Astrocyte (in vitro differentiated cells and primary cell): ENCODE measurements around the gene SURF6. TPM values are rescaled to one million over a fixed set of nuclear protein-coding genes. Genes with fewer than 3 reads are reported as not detected.
"Not testable (repeated sequence)": the region's sequence is repeated elsewhere in the genome, so short reads cannot be mapped to it uniquely, and the experiment has no call there.

ENCODE experiments used
- DNase-seq: peaks from one replicate; pipeline ENCODE4 v3.0.0-alpha.2; 2010; ENCODE audit warnings: low read depth
- FAIRE-seq: peaks from 2 replicates; lab custom pipeline; 2011; peaks lifted over from hg19 to GRCh38; lab: Jason Lieb, UNC
- H2AFZ ChIP-seq: 2 replicates; pipeline ENCODE4 v1.6.0; 2012; ENCODE audit warnings: low read depth, low read length, inconsistent platforms
- H3K27ac ChIP-seq: 2 replicates; pipeline ENCODE4 v1.5.1; 2011; ENCODE audit warnings: low read depth, low read length, inconsistent platforms
- H3K27me3 ChIP-seq: 2 replicates; pipeline ENCODE4 v1.6.0; 2011; ENCODE audit warnings: low read length, inconsistent platforms; ENCODE audit not compliant: insufficient read depth
- H3K36me3 ChIP-seq: 2 replicates; pipeline ENCODE4 v1.5.1; 2011; ENCODE audit warnings: low read length, inconsistent platforms; ENCODE audit not compliant: insufficient read depth
- H3K4me1 ChIP-seq: 2 replicates; pipeline ENCODE4 v1.5.1; 2011; ENCODE audit warnings: low read length, inconsistent platforms; ENCODE audit not compliant: insufficient read depth
- H3K4me2 ChIP-seq: 2 replicates; pipeline ENCODE4 v1.6.0; 2012; ENCODE audit warnings: low read length, inconsistent platforms
- H3K4me3 ChIP-seq: 2 replicates; pipeline ENCODE4 v1.5.1; 2011; ENCODE audit warnings: low read depth, mild to moderate bottlenecking, low read length, inconsistent platforms; ENCODE audit not compliant: insufficient read depth
- H3K79me2 ChIP-seq: 2 replicates; pipeline ENCODE4 v1.6.0; 2012; ENCODE audit warnings: mild to moderate bottlenecking, low read length, inconsistent platforms; ENCODE audit not compliant: insufficient read depth
- H3K9ac ChIP-seq: 2 replicates; pipeline ENCODE4 v1.6.0; 2012; ENCODE audit warnings: mild to moderate bottlenecking, low read length, inconsistent platforms
- H3K9me3 ChIP-seq: 2 replicates; pipeline ENCODE4 v1.5.1; 2012; ENCODE audit warnings: low read depth, mild to moderate bottlenecking, low read length, inconsistent platforms; ENCODE audit not compliant: insufficient read depth
- H4K20me1 ChIP-seq: 2 replicates; pipeline ENCODE4 v1.6.0; 2012; ENCODE audit warnings: low read length, inconsistent platforms; ENCODE audit not compliant: insufficient read depth
- H3K27ac Mint-ChIP-seq: one replicate; pipeline ENCODE4 v1.8.0; 2021; ENCODE audit warnings: mild to moderate bottlenecking, mixed read lengths; ENCODE audit not compliant: unreplicated experiment
- H3K27me3 Mint-ChIP-seq: one replicate; pipeline ENCODE4 v1.8.0; 2021; ENCODE audit warnings: low read depth, mixed read lengths; ENCODE audit not compliant: unreplicated experiment
- H3K36me3 Mint-ChIP-seq: one replicate; pipeline ENCODE4 v1.8.0; 2021; ENCODE audit warnings: low read depth, mixed read lengths; ENCODE audit not compliant: unreplicated experiment
- H3K4me1 Mint-ChIP-seq: one replicate; pipeline ENCODE4 v1.8.0; 2021; ENCODE audit warnings: low read depth, mixed read lengths; ENCODE audit not compliant: unreplicated experiment
- H3K4me3 Mint-ChIP-seq: one replicate; pipeline ENCODE4 v1.8.0; 2021; ENCODE audit warnings: mild to moderate bottlenecking, moderate library complexity, mixed read lengths; ENCODE audit not compliant: unreplicated experiment
- H3K9me3 Mint-ChIP-seq: one replicate; pipeline ENCODE4 v1.8.0; 2021; ENCODE audit warnings: mild to moderate bottlenecking, mixed read lengths; ENCODE audit not compliant: unreplicated experiment
- EZH2 ChIP-seq: IDR thresholded peaks from 2 replicates; pipeline ENCODE4 v1.6.1; 2012; ENCODE audit warnings: mild to moderate bottlenecking, low read length, inconsistent platforms; ENCODE audit not compliant: insufficient read depth
- total RNA-seq: library from RNA; stranded (reverse); gene quantifications from 2 replicates; pipeline ENCODE4 v1.2.1, GENCODE V29; 2021
- TF ChIP-seq, protein P1 (sequence below): IDR thresholded peaks from 2 replicates; pipeline ENCODE4 v1.5.1; 2011; ENCODE audit warnings: low read depth, mild to moderate bottlenecking, inconsistent platforms, low read length, moderate library complexity; ENCODE audit not compliant: insufficient read depth

SURF6 gene
- total RNA-seq, 1 donor from 2014 or later, result 25.1 TPM

GRCh38 chr9:133284362-133284761 is 51.6 kb downstream of the SURF6 start:
- no peaks in the 10 kb centered on the region for H4K20me1 ChIP-seq
- H2AFZ ChIP-seq, result no peak overlapping the region
- H3K27ac ChIP-seq, result no peak overlapping the region
- no peak for FAIRE-seq
- no peaks in the 10 kb centered on the region for H3K9me3 ChIP-seq
- no peak overlapping the region for H3K4me3 Mint-ChIP-seq
- peaks cover 22% of the 10 kb centered on the region for H3K27me3 Mint-ChIP-seq
- no peak overlapping the region for H3K4me3 ChIP-seq
- no peaks in the 10 kb centered on the region for H3K36me3 Mint-ChIP-seq
- no peak for DNase-seq
- no peak for TF ChIP-seq EZH2
- TF ChIP-seq, protein P1, sequence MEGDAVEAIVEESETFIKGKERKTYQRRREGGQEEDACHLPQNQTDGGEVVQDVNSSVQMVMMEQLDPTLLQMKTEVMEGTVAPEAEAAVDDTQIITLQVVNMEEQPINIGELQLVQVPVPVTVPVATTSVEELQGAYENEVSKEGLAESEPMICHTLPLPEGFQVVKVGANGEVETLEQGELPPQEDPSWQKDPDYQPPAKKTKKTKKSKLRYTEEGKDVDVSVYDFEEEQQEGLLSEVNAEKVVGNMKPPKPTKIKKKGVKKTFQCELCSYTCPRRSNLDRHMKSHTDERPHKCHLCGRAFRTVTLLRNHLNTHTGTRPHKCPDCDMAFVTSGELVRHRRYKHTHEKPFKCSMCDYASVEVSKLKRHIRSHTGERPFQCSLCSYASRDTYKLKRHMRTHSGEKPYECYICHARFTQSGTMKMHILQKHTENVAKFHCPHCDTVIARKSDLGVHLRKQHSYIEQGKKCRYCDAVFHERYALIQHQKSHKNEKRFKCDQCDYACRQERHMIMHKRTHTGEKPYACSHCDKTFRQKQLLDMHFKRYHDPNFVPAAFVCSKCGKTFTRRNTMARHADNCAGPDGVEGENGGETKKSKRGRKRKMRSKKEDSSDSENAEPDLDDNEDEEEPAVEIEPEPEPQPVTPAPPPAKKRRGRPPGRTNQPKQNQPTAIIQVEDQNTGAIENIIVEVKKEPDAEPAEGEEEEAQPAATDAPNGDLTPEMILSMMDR, result no peak
- no peak overlapping the region for H3K9ac ChIP-seq
- H3K9me3 Mint-ChIP-seq, result peaks cover 16% of the 10 kb centered on the region
- H3K27ac Mint-ChIP-seq, result no peak overlapping the region
- H3K36me3 ChIP-seq, result no peaks in the 10 kb centered on the region
- no peaks in the 10 kb centered on the region for H3K4me1 Mint-ChIP-seq
- no peak overlapping the region for H3K4me2 ChIP-seq
- H3K79me2 ChIP-seq, result no peaks in the 10 kb centered on the region
- no peaks in the 10 kb centered on the region for H3K4me1 ChIP-seq
- peaks cover 3% of the 10 kb centered on the region for H3K27me3 ChIP-seq

DNA sequence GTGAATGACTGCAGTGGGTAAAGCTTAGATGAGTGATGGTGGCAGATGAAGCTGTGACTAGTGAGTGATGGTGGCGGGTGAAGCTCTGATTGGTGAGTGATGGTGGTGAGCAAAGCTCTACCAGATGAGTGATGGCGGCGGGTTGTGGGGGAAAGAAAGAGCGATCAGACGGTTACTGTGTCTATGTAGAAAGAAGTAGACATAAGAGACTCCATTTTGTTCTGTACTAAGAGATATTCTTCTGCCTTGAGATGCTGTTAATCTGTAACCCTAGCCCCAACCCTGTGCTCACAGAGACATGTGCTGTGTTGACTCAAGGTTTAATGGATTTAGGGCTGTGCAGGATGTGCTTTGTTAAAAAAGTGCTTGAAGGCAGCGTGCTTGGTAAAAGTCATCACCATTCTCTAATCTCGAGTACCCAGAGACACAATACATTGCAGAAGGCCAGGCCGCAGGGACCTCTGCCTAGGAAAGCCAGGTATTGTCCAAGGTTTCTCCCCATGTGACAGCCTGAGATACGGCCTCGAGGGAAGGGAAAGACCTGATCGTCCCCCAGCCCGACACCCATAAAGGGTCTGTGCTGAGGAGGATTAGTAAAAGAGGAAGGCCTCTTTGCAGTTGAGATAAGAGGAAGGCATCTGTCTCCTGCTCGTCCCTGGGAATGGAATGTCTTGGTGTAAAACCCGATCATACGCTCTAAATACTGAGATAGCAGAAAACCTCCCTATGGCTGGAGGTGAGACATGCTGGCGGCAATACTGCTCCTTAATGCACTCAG is 52.5 kb downstream of the SURF6 start:
- Mint-ChIP-seq H3K9me3 (peaks cover 23% of the 10 kb centered on the region), H3K27me3 (peaks cover 28% of the 10 kb centered on the region)
- not testable (repeated sequence) for H3K27ac ChIP-seq, H4K20me1 ChIP-seq, H3K4me3 Mint-ChIP-seq, H3K79me2 ChIP-seq, DNase-seq, H3K4me2 ChIP-seq, FAIRE-seq, H3K9me3 ChIP-seq, H2AFZ ChIP-seq, H3K27ac Mint-ChIP-seq, H3K27me3 ChIP-seq, H3K4me3 ChIP-seq, H3K36me3 Mint-ChIP-seq, H3K4me1 Mint-ChIP-seq, H3K36me3 ChIP-seq, H3K4me1 ChIP-seq, H3K9ac ChIP-seq

DNA sequence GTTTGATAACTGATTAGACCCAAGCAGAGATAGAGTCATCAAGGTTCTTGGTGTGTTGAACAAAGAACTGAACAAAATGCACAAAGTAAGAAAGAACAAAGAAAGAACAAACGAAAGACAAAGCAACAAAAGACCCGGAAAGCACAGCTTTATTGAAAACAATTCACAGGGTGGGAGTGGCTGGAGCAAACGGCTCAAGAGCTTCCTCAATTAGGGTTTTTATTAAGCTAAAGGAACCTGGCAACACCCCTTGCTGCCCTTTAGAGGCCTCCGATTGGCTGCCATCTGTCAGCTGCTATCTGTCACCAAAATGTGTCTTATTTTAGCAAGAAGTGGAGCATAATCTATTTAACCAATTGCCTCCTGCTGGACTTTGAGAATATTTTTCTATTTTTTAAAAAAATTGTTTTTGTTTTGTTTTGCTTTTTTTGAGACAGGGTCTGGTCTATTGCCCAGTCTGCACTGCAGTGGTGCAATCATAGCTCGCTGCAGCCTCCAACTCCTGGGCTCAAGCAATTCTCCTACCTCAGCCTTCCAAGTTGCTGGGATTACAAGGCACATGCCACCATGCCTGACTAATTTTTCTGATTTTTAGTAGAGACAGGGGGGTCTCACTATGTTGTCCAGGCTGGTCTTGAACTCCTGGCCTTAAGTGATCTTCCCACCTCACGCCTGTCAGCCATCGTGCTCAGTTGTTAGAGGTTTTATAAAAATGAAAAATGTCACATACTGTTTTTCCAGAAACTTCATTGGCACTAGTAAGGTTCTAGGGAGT is 53.3 kb downstream of the SURF6 start:
- Histone ChIP-seq H3K9me3 (peaks cover 7% of the 10 kb centered on the region), H3K27me3 (peaks cover 3% of the 10 kb centered on the region), H3K79me2 (no peaks in the 10 kb centered on the region), H3K9ac (no peak overlapping the region), H3K36me3 (no peaks in the 10 kb centered on the region), H3K4me2 (no peak overlapping the region), H3K4me1 (no peaks in the 10 kb centered on the region), H3K27ac (no peak overlapping the region), H4K20me1 (no peaks in the 10 kb centered on the region), H2AFZ (no peak overlapping the region), H3K4me3 (no peak overlapping the region)
- Mint-ChIP-seq H3K27ac (no peak overlapping the region), H3K36me3 (no peaks in the 10 kb centered on the region), H3K27me3 (peaks cover 34% of the 10 kb centered on the region), H3K4me3 (no peak overlapping the region), H3K4me1 (no peaks in the 10 kb centered on the region), H3K9me3 (peaks cover 27% of the 10 kb centered on the region)
- TF ChIP-seq EZH2, result no peak
- TF ChIP-seq, protein P1, result no peak
- FAIRE-seq (no peak), DNase-seq (no peak)
